GM06990 (cell line): ENCODE measurements around the gene SLC43A3.

Experiments used
- DNase-seq: peaks from one replicate; pipeline ENCODE4 v3.0.0-alpha.2; 2011; ENCODE audit not compliant: insufficient read length; ENCODE audit errors: extremely low read depth
- H3K27me3 ChIP-seq: replicated peaks from 2 replicates; pipeline ENCODE4 v1.6.0; 2011; ENCODE audit warnings: low read length; ENCODE audit not compliant: control insufficient read depth, insufficient read depth
- H3K36me3 ChIP-seq: 2 replicates; pipeline ENCODE4 v1.5.1; 2011; ENCODE audit warnings: low read length; ENCODE audit not compliant: control insufficient read depth, insufficient read depth
- H3K4me3 ChIP-seq: replicated peaks from 2 replicates; pipeline ENCODE4 v1.5.1; 2011; ENCODE audit warnings: low read depth, mild to moderate bottlenecking, control low read depth, low read length
- CTCF ChIP-seq: IDR thresholded peaks from 2 replicates; pipeline ENCODE4 v1.5.1; 2011; ENCODE audit warnings: low read length, control low read depth, mild to moderate bottlenecking, inconsistent platforms; ENCODE audit not compliant: insufficient read depth, poor library complexity, severe bottlenecking

The SLC43A3 gene

GRCh38 chr11:57419146-57419545 lies 7.8 kb downstream of the SLC43A3 start:
- DNase-seq = no peak
- no peak for TF ChIP-seq CTCF
- Histone ChIP-seq H3K27me3 (no peaks in the 10 kb centered on the region), H3K36me3 (peaks cover 56% of the 10 kb centered on the region), H3K4me3 (no peak overlapping the region)

- DNase-seq = no peak
- no peak for TF ChIP-seq CTCF
- Histone ChIP-seq H3K27me3 (no peaks in the 10 kb centered on the region), H3K36me3 (peaks cover 58% of the 10 kb centered on the region), H3K4me3 (no peak overlapping the region)
Observed at GRCh38 chr11:57418131-57418530, 8.8 kb downstream of the SLC43A3 start.

GRCh38 chr11:57417056-57417455 lies 9.9 kb downstream of the SLC43A3 start:
- no peak overlapping the region for H3K4me3 ChIP-seq
- no peak for DNase-seq
- no peaks in the 10 kb centered on the region for H3K27me3 ChIP-seq
- TF ChIP-seq CTCF = no peak
- H3K36me3 ChIP-seq = peaks cover 54% of the 10 kb centered on the region

- no peak for TF ChIP-seq CTCF
- H3K27me3 ChIP-seq = no peaks in the 10 kb centered on the region
- H3K36me3 ChIP-seq = peaks cover 53% of the 10 kb centered on the region
- no peak overlapping the region for H3K4me3 ChIP-seq
- no peak for DNase-seq
Observed at GRCh38 chr11:57416436-57416835, 10.5 kb downstream of the SLC43A3 start.

- Histone ChIP-seq H3K4me3 (no peak overlapping the region), H3K36me3 (peaks cover 45% of the 10 kb centered on the region), H3K27me3 (no peaks in the 10 kb centered on the region)
- no peak for TF ChIP-seq CTCF
- DNase-seq = no peak
Observed at GRCh38 chr11:57414612-57415212, 12.2 kb downstream of the SLC43A3 start.

GRCh38 chr11:57413681-57414080 lies 13.2 kb downstream of the SLC43A3 start:
- no peak for TF ChIP-seq CTCF
- no peak for DNase-seq
- H3K4me3 ChIP-seq = no peak overlapping the region
- no peaks in the 10 kb centered on the region for H3K27me3 ChIP-seq
- peaks cover 46% of the 10 kb centered on the region for H3K36me3 ChIP-seq
